ENCODE measurements around the gene STX17.

DNA sequence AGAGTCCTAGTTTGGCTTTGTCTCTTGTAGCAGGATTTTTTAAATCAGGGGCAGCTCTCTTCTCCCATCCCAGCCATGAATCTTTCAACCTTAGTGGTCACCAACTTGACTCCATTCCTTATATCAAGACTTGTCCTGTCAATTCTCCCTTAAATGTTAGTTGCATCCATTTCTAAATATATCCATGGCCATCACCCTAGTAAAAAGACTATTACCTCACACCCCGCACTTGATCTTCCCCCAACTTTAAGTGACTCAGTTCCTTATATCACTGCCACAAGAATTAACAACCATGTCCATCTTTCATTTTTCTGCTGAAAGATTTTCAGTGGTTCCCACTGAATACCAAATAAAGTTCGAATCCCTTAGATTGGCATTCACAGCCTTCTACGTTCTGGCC, 67.0 kb downstream of the STX17 start:
- no peak for TF ChIP-seq ZNF311 (tag by site-specific recombination; IDR thresholded peaks at IDR 0.05; ENCODE audit: borderline replicate concordance)
- TF ChIP-seq, protein P1, sequence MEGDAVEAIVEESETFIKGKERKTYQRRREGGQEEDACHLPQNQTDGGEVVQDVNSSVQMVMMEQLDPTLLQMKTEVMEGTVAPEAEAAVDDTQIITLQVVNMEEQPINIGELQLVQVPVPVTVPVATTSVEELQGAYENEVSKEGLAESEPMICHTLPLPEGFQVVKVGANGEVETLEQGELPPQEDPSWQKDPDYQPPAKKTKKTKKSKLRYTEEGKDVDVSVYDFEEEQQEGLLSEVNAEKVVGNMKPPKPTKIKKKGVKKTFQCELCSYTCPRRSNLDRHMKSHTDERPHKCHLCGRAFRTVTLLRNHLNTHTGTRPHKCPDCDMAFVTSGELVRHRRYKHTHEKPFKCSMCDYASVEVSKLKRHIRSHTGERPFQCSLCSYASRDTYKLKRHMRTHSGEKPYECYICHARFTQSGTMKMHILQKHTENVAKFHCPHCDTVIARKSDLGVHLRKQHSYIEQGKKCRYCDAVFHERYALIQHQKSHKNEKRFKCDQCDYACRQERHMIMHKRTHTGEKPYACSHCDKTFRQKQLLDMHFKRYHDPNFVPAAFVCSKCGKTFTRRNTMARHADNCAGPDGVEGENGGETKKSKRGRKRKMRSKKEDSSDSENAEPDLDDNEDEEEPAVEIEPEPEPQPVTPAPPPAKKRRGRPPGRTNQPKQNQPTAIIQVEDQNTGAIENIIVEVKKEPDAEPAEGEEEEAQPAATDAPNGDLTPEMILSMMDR (tag by site-specific recombination; IDR thresholded peaks at IDR 0.05), result no peak
- TF ChIP-seq, protein P2, sequence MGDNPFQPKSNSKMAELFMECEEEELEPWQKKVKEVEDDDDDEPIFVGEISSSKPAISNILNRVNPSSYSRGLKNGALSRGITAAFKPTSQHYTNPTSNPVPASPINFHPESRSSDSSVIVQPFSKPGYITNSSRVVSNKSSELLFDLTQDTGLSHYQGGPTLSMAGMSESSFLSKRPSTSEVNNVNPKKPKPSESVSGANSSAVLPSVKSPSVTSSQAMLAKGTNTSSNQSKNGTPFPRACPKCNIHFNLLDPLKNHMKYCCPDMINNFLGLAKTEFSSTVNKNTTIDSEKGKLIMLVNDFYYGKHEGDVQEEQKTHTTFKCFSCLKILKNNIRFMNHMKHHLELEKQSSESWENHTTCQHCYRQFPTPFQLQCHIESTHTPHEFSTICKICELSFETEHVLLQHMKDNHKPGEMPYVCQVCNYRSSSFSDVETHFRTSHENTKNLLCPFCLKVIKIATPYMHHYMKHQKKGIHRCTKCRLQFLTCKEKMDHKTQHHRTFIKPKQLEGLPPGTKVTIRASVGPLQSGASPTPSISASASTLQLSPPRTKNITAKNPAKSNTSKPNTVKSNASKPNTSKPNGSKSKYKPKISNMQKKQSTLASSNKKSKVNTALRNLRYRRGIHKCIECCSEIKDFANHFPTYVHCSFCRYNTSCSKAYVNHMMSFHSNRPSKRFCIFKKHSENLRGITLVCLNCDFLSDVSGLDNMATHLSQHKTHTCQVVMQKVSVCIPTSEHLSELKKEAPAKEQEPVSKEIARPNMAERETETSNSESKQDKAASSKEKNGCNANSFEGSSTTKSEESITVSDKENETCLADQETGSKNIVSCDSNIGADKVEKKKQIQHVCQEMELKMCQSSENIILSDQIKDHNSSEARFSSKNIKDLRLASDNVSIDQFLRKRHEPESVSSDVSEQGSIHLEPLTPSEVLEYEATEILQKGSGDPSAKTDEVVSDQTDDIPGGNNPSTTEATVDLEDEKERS (tag by site-specific recombination; IDR thresholded peaks at IDR 0.05), result no peak
- TF ChIP-seq SP2 (tag by site-specific recombination; IDR thresholded peaks at IDR 0.05), result no peak
- no peak for TF ChIP-seq ZNF76 (tag by site-specific recombination; IDR thresholded peaks at IDR 0.05; ENCODE audit: borderline replicate concordance, low read depth)
- TF ChIP-seq ZNF292 (tag by site-specific recombination; IDR thresholded peaks at IDR 0.05; ENCODE audit: borderline replicate concordance, low read depth), result no peak
- no peak for TF ChIP-seq ZNF140 (tag by site-specific recombination; IDR thresholded peaks at IDR 0.05)
- TF ChIP-seq, protein P3, sequence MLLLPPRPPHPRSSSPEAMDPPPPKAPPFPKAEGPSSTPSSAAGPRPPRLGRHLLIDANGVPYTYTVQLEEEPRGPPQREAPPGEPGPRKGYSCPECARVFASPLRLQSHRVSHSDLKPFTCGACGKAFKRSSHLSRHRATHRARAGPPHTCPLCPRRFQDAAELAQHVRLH (tag by site-specific recombination; IDR thresholded peaks at IDR 0.05), result no peak
- TF ChIP-seq REPIN1 (tag by site-specific recombination; IDR thresholded peaks at IDR 0.05; ENCODE audit: low read depth), result no peak
- TF ChIP-seq, protein P4, sequence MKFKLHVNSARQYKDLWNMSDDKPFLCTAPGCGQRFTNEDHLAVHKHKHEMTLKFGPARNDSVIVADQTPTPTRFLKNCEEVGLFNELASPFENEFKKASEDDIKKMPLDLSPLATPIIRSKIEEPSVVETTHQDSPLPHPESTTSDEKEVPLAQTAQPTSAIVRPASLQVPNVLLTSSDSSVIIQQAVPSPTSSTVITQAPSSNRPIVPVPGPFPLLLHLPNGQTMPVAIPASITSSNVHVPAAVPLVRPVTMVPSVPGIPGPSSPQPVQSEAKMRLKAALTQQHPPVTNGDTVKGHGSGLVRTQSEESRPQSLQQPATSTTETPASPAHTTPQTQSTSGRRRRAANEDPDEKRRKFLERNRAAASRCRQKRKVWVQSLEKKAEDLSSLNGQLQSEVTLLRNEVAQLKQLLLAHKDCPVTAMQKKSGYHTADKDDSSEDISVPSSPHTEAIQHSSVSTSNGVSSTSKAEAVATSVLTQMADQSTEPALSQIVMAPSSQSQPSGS (tag by site-specific recombination; IDR thresholded peaks at IDR 0.05; ENCODE audit: low read depth), result no peak
